ENCODE results near the gene CXCL3.
"Not testable (repeated sequence)": the region's sequence is repeated elsewhere in the genome, so short reads cannot be mapped to it uniquely, and the experiment has no call there.

Gene CXCL3

GRCh38 chr4:74081035-74081434 lies 42.5 kb upstream of the CXCL3 start:
- no peak for TF ChIP-seq CTCF (IDR thresholded peaks at IDR 0.05)
- Histone ChIP-seq H3K4me2 (ENCODE audit: low read length) (no peak overlapping the region), H3K9ac (no peak overlapping the region), H3K36me3 (ENCODE audit: control insufficient read depth, insufficient read depth, low read length) (no peaks in the 10 kb centered on the region), H3K4me3 (ENCODE audit: low read depth, low read length) (no peak overlapping the region), H2AFZ (no peak overlapping the region), H3K27ac (no peak overlapping the region), H3K9me3 (ENCODE audit: control insufficient read depth, low read length) (no peaks in the 10 kb centered on the region), H3K4me1 (no peaks in the 10 kb centered on the region), H3K79me2 (no peaks in the 10 kb centered on the region), H3K27me3 (ENCODE audit: control insufficient read depth, insufficient read depth, low read length) (no peaks in the 10 kb centered on the region)

GRCh38 chr4:74080351-74080750 lies 41.9 kb upstream of the CXCL3 start:
- H3K4me2 ChIP-seq (ENCODE audit: low read length); H3K36me3 ChIP-seq (ENCODE audit: control insufficient read depth, insufficient read depth, low read length); H2AFZ ChIP-seq; H3K27me3 ChIP-seq (ENCODE audit: control insufficient read depth, insufficient read depth, low read length); H3K4me3 ChIP-seq (ENCODE audit: low read depth, low read length); H3K27ac ChIP-seq; H3K79me2 ChIP-seq; H3K4me1 ChIP-seq; H3K9ac ChIP-seq; H3K9me3 ChIP-seq (ENCODE audit: control insufficient read depth, low read length): not testable (repeated sequence)

- not testable (repeated sequence) for H3K4me1 ChIP-seq; H3K4me3 ChIP-seq (ENCODE audit: low read depth, low read length); H3K9ac ChIP-seq; H3K4me2 ChIP-seq (ENCODE audit: low read length); H3K79me2 ChIP-seq; H3K9me3 ChIP-seq (ENCODE audit: control insufficient read depth, low read length); H2AFZ ChIP-seq; H3K36me3 ChIP-seq (ENCODE audit: control insufficient read depth, insufficient read depth, low read length); H3K27me3 ChIP-seq (ENCODE audit: control insufficient read depth, insufficient read depth, low read length); H3K27ac ChIP-seq
Measured at GRCh38 chr4:74079024-74079423, 40.5 kb upstream of the CXCL3 start.

DNA sequence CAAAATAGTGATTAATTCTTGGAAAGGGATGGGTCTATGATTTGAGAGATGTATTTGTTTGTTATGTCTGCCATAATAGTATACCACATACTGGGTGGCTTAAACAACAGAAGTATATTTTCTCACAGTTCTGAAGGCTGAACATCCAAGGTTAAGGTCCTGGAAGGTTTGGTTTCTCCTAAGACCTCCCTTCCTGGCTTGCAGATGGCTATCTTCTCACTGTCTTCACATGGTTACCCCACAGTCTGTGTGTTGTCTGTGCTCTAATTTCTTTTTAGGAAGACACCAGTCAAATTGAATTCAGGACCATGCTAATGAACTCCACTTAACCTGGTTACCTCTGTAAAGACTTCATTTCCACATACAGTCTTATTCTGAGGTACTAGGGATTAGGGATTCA lies 34.9 kb upstream of the CXCL3 start:
- no peak for TF ChIP-seq CTCF (IDR thresholded peaks at IDR 0.05)
- no peaks in the 10 kb centered on the region for H3K79me2 ChIP-seq
- H3K36me3 ChIP-seq (ENCODE audit: control insufficient read depth, insufficient read depth, low read length) = no peaks in the 10 kb centered on the region
- H3K4me3 ChIP-seq (ENCODE audit: low read depth, low read length) = no peak overlapping the region
- H3K9me3 ChIP-seq (ENCODE audit: control insufficient read depth, low read length) = no peaks in the 10 kb centered on the region
- H3K9ac ChIP-seq = no peak overlapping the region
- no peaks in the 10 kb centered on the region for H3K4me1 ChIP-seq
- no peaks in the 10 kb centered on the region for H3K27me3 ChIP-seq (ENCODE audit: control insufficient read depth, insufficient read depth, low read length)
- no peak overlapping the region for H3K27ac ChIP-seq
- no peak overlapping the region for H3K4me2 ChIP-seq (ENCODE audit: low read length)
- no peak overlapping the region for H2AFZ ChIP-seq

- H2AFZ ChIP-seq = no peak overlapping the region
- H3K9ac ChIP-seq = no peak overlapping the region
- no peaks in the 10 kb centered on the region for H3K27me3 ChIP-seq (ENCODE audit: control insufficient read depth, insufficient read depth, low read length)
- no peak overlapping the region for H3K27ac ChIP-seq
- H3K4me2 ChIP-seq (ENCODE audit: low read length) = no peak overlapping the region
- H3K36me3 ChIP-seq (ENCODE audit: control insufficient read depth, insufficient read depth, low read length) = no peaks in the 10 kb centered on the region
- H3K4me3 ChIP-seq (ENCODE audit: low read depth, low read length) = no peak overlapping the region
- no peaks in the 10 kb centered on the region for H3K4me1 ChIP-seq
- no peak for TF ChIP-seq CTCF (IDR thresholded peaks at IDR 0.05)
- no peaks in the 10 kb centered on the region for H3K79me2 ChIP-seq
- no peaks in the 10 kb centered on the region for H3K9me3 ChIP-seq (ENCODE audit: control insufficient read depth, low read length)
Measured at GRCh38 chr4:74072739-74073138, 34.2 kb upstream of the CXCL3 start.

- TF ChIP-seq CTCF (IDR thresholded peaks at IDR 0.05) = no peak
- H3K4me1 ChIP-seq = no peaks in the 10 kb centered on the region
- no peaks in the 10 kb centered on the region for H3K9me3 ChIP-seq (ENCODE audit: control insufficient read depth, low read length)
- no peaks in the 10 kb centered on the region for H3K36me3 ChIP-seq (ENCODE audit: control insufficient read depth, insufficient read depth, low read length)
- no peak overlapping the region for H3K4me2 ChIP-seq (ENCODE audit: low read length)
- no peak overlapping the region for H2AFZ ChIP-seq
- H3K4me3 ChIP-seq (ENCODE audit: low read depth, low read length) = no peak overlapping the region
- H3K79me2 ChIP-seq = no peaks in the 10 kb centered on the region
- no peak overlapping the region for H3K27ac ChIP-seq
- H3K9ac ChIP-seq = no peak overlapping the region
- no peaks in the 10 kb centered on the region for H3K27me3 ChIP-seq (ENCODE audit: control insufficient read depth, insufficient read depth, low read length)
Measured at GRCh38 chr4:74067586-74067985, 29.1 kb upstream of the CXCL3 start.
